Adipocyte (in vitro differentiated cells): Measurements from ENCODE around the gene C20orf144.

Experiments used
- DNase-seq: peaks from one replicate; pipeline ENCODE4 v3.0.0-alpha.2; 2015; ENCODE audit warnings: low read depth
- H3K27me3 ChIP-seq: replicated peaks from 2 replicates; pipeline ENCODE4 v1.7.0; 2013; ENCODE audit warnings: mild to moderate bottlenecking, low read length, moderate library complexity; ENCODE audit not compliant: control insufficient read depth, insufficient read depth
- H3K36me3 ChIP-seq: 2 replicates; pipeline ENCODE4 v1.7.0; 2013; ENCODE audit warnings: low read length, mild to moderate bottlenecking, moderate library complexity; ENCODE audit not compliant: control insufficient read depth, insufficient read depth, severe bottlenecking
- H3K4me1 ChIP-seq: 2 replicates; pipeline ENCODE4 v1.7.0; 2013; ENCODE audit warnings: mild to moderate bottlenecking, low read length, moderate library complexity; ENCODE audit not compliant: control insufficient read depth, insufficient read depth
- H3K4me3 ChIP-seq: 2 replicates; pipeline ENCODE4 v1.7.0; 2013; ENCODE audit warnings: mild to moderate bottlenecking, low read length, moderate library complexity
- H3K9ac ChIP-seq: 2 replicates; pipeline ENCODE4 v1.7.0; 2013; ENCODE audit warnings: mild to moderate bottlenecking, low read length, moderate library complexity
- H3K9me3 ChIP-seq: 2 replicates; pipeline ENCODE4 v1.7.0; 2013; ENCODE audit warnings: mild to moderate bottlenecking, low read length, moderate library complexity; ENCODE audit not compliant: control insufficient read depth

C20orf144 gene

GRCh38 chr20:33658510-33658909, 3.6 kb upstream of the C20orf144 start:
- no peaks in the 10 kb centered on the region for H3K9me3 ChIP-seq
- H3K4me1 ChIP-seq: peaks cover 13% of the 10 kb centered on the region
- peaks cover 30% of the 10 kb centered on the region for H3K36me3 ChIP-seq
- H3K4me3 ChIP-seq: no peak overlapping the region
- no peak overlapping the region for H3K9ac ChIP-seq
- no peak for DNase-seq
- H3K27me3 ChIP-seq: no peaks in the 10 kb centered on the region

- no peak for DNase-seq
- peaks cover 30% of the 10 kb centered on the region for H3K36me3 ChIP-seq
- no peak overlapping the region for H3K9ac ChIP-seq
- no peak overlapping the region for H3K4me3 ChIP-seq
- H3K4me1 ChIP-seq: peaks cover 12% of the 10 kb centered on the region
- H3K9me3 ChIP-seq: no peaks in the 10 kb centered on the region
- no peaks in the 10 kb centered on the region for H3K27me3 ChIP-seq
These were observed 3.2 kb upstream of the C20orf144 start for GRCh38 chr20:33658929-33659328.

GRCh38 chr20:33659341-33660034, 2.6 kb upstream of the C20orf144 start:
- Histone ChIP-seq H3K4me1 (peaks cover 13% of the 10 kb centered on the region), H3K4me3 (no peak overlapping the region), H3K36me3 (peaks cover 30% of the 10 kb centered on the region), H3K9ac (no peak overlapping the region), H3K27me3 (no peaks in the 10 kb centered on the region), H3K9me3 (no peaks in the 10 kb centered on the region)
- DNase-seq: no peak

- Histone ChIP-seq H3K9ac (no peak overlapping the region), H3K4me1 (peaks cover 13% of the 10 kb centered on the region), H3K36me3 (peaks cover 30% of the 10 kb centered on the region), H3K27me3 (no peaks in the 10 kb centered on the region), H3K4me3 (no peak overlapping the region), H3K9me3 (no peaks in the 10 kb centered on the region)
- no peak for DNase-seq
These were observed 2.0 kb upstream of the C20orf144 start for GRCh38 chr20:33660035-33660684.

GRCh38 chr20:33660685-33661058, 1.5 kb upstream of the C20orf144 start:
- Histone ChIP-seq H3K4me3 (no peak overlapping the region), H3K4me1 (peaks cover 13% of the 10 kb centered on the region), H3K27me3 (no peaks in the 10 kb centered on the region), H3K9me3 (no peaks in the 10 kb centered on the region), H3K36me3 (peaks cover 30% of the 10 kb centered on the region), H3K9ac (no peak overlapping the region)
- DNase-seq: no peak

GRCh38 chr20:33663161-33664084, 1.3 kb downstream of the C20orf144 start:
- DNase-seq: peak; percentile 93
- Histone ChIP-seq H3K27me3 (no peaks in the 10 kb centered on the region), H3K4me1 (peaks cover 32% of the 10 kb centered on the region), H3K9ac (peak overlapping the region; percentile 92), H3K36me3 (peaks cover 13% of the 10 kb centered on the region), H3K9me3 (no peaks in the 10 kb centered on the region), H3K4me3 (peak overlapping the region; percentile 85)

- H3K4me3 ChIP-seq: peak overlapping the region; percentile 85
- no peaks in the 10 kb centered on the region for H3K27me3 ChIP-seq
- DNase-seq: no peak
- H3K9me3 ChIP-seq: no peaks in the 10 kb centered on the region
- peaks cover 14% of the 10 kb centered on the region for H3K36me3 ChIP-seq
- peak overlapping the region; percentile 92 for H3K9ac ChIP-seq
- peaks cover 36% of the 10 kb centered on the region for H3K4me1 ChIP-seq
These were observed 2.1 kb downstream of the C20orf144 start for GRCh38 chr20:33664085-33664761.

- Histone ChIP-seq H3K4me3 (no peak overlapping the region), H3K36me3 (peaks cover 18% of the 10 kb centered on the region), H3K9me3 (no peaks in the 10 kb centered on the region), H3K27me3 (no peaks in the 10 kb centered on the region), H3K4me1 (peaks cover 36% of the 10 kb centered on the region), H3K9ac (no peak overlapping the region)
- no peak for DNase-seq
These were observed 2.6 kb downstream of the C20orf144 start for GRCh38 chr20:33664762-33665144.

GRCh38 chr20:33666293-33667244, 4.4 kb downstream of the C20orf144 start, which contains the start of gene ACTL10:
TSS of gene ACTL10 (plus strand) at chr20:33666943. CDS start at chr20:33667498, 555 bp downstream.
- Histone ChIP-seq H3K4me1 (peaks cover 36% of the 10 kb centered on the region), H3K4me3 (peak within 1 kb of the TSS; percentile 65)

GRCh38 chr20:33667245-33667675, 5.1 kb downstream of the C20orf144 start:
- Histone ChIP-seq H3K9me3 (no peaks in the 10 kb centered on the region), H3K36me3 (peaks cover 30% of the 10 kb centered on the region), H3K9ac (peak overlapping the region; percentile 73), H3K4me1 (peaks cover 42% of the 10 kb centered on the region), H3K27me3 (no peaks in the 10 kb centered on the region), H3K4me3 (peak overlapping the region; percentile 65)
- DNase-seq: peak; percentile 63

More at GRCh38 chr20:33666293-33667244, 4.4 kb downstream of the C20orf144 start, which contains the start of gene ACTL10:
- Histone ChIP-seq H3K36me3 (peaks cover 29% of the 10 kb centered on the region), H3K27me3 (no peaks in the 10 kb centered on the region), H3K9ac (peak within 1 kb of the TSS; percentile 73), H3K9me3 (no peaks in the 10 kb centered on the region)
- peak; percentile 99 for DNase-seq
